HG03521 (cell line): ENCODE data around the gene CEP89.
"Not testable (repeated sequence)": the region's sequence is repeated elsewhere in the genome, so short reads cannot be mapped to it uniquely, and the experiment has no call there.

Experiments used
- ATAC-seq: cut with Tn5 transposase; IDR thresholded peaks from one replicate; pipeline ENCODE4 v1.9.1; 2021; ENCODE audit warnings: mild to moderate bottlenecking, moderate library complexity; ENCODE audit not compliant: unreplicated experiment

Gene CEP89

DNA sequence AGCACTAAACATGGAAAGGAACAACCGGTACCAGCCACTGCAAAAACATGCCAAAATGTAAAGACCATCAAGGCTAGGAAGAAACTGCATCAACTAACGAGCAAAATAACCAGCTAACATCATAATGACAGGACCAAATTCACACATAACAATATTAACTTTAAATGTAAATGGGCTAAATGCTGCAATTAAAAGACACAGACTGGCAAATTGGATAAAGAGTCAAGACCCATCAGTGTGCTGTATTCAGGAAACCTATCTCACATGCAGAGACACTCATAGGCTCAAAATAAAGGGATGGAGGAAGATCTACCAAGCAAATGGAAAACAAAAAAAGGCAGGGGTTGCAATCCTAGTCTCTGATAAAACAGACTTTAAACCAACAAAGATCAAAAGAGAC is 123.7 kb downstream of the CEP89 start:
- ATAC-seq = not testable (repeated sequence)

DNA sequence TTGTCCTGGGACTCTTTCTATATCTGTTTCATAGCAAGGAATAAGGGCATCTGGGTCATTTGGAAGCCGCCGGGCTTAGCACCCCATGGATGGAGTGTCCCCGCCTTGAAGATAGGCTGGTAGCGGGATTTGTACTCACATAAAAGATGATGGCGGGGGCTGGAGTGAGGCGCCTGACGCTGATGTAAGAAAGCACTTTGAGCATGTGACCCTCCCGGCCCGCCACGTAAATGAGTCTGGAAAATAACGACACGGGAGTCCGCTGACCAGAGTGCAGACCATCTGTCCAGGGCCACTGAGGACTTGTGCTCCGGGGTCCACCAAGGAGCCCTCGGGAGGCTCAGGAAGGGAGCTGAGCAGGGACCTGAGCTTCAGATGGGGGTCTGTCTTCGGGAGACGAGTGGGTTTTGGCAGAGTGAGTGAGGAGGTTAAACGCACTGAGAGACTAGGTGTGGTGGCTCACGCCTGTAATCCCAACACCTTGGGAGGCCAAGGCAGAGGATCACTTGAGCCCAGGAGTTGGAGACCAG is 128.0 kb downstream of the CEP89 start:
- ATAC-seq = no peak

DNA sequence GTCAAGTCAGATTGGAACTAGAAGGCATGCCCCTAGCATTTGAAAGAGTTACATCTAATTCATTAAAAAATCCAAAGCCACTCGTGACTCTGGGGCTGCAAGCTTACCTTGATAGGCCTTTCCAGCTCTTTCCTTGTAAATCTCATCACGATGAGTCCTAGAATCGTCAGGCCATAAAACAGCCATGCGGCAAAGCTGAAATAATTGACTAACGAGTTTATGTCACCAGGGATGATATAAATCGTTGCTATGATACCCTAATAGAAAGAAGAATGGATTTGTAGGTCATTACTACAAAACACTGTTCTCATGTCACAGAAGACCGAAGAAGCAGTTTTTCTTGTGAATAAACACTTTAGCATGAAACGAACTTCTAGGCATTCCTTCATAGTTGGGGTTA is 129.7 kb downstream of the CEP89 start:
- ATAC-seq = no peak

DNA sequence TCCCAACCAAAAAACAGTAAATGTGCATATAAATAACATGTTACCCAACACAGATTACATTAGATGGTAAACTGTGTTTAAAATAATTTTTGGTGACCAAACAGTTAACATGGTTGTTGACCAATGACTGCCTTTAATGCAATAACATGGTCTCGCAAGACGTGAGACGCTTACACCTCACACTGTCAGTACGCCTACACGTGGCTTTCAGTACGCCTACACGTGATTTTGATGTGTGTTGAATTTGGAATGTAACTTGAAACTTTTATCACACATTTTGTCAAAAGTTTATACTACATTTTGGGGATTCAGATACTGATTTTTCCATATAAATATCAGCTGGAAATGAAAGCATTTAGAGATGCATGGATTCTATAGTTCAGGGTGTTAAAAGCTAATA is 134.2 kb downstream of the CEP89 start:
- ATAC-seq = no peak

DNA sequence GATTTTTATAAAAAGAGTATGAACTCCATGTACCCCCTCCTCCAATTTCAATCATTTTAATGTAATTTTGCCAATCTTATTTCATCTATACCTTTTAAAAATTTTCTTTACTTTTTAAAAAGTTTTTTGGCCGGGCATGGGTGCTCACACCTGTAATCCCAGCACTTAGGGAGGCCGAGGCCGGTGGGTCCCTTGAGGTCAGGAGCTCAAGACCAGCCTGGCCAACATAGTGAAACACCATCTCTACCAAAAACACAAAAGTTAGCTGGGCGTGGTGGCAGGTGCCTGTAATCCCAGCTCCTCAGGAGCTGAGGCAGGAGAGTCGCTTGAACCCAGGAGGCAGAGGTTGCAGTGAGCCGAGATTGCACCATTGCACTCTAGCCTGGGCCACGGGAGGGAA is 138.4 kb downstream of the CEP89 start:
- ATAC-seq = not testable (repeated sequence)

DNA sequence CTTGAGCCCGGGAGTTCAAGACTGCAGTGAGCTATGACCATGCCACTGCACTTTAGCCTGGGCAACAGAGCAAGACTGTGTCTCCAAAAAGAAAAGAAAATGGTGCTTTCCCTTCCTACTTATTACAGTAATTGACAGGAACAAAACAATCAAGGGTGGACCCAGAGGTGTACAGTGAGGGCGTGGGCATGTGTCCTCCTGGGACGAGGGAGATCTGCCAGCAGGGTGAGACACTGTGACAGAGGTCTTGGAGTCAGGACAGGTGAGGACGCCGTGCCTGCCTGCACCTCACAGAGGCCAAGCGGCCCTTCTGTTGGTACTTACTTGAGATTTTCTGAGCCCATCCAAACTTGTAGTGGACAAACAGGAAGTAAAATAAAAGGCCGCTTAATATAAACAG is 138.9 kb downstream of the CEP89 start:
- ATAC-seq = not testable (repeated sequence)

DNA sequence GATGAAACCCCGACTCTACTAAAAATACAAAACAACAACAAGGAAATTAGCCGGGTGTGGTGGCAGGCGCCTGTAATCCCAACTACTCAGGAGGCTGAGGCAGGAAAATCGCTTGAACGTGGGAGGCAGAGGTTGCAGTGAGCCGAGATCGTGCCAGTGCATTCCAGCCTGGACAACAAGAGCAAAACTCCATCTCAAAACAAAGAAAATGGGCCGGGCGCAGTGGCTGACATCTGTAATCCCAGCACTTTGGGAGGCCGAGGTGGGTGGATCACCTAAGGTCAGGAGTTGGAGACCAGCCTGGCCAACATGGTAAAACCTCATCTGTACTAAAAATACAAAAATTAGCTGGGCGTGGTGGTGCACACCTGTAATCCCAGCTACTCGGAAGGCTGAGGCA is 139.7 kb downstream of the CEP89 start:
- ATAC-seq = not testable (repeated sequence)

DNA sequence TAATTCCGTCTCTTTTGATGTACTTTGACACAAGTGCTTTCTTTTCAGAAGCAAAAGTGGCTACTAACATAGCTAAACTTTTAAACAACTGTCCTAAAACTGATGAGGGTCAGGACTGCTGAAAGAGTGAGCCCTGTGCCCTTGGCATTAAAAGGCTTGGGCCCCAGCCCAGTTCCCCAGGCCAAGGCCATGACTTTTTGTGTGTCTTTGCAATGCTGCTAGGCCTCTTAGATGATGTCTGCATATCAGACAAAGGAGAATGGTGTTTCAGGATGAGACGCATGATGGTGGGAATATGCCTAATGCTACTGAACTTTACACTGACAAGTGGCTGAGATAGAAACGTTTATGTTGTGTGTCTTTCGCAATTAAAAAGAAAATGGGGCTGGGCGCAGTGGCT is 140.1 kb downstream of the CEP89 start:
- no peak for ATAC-seq

DNA sequence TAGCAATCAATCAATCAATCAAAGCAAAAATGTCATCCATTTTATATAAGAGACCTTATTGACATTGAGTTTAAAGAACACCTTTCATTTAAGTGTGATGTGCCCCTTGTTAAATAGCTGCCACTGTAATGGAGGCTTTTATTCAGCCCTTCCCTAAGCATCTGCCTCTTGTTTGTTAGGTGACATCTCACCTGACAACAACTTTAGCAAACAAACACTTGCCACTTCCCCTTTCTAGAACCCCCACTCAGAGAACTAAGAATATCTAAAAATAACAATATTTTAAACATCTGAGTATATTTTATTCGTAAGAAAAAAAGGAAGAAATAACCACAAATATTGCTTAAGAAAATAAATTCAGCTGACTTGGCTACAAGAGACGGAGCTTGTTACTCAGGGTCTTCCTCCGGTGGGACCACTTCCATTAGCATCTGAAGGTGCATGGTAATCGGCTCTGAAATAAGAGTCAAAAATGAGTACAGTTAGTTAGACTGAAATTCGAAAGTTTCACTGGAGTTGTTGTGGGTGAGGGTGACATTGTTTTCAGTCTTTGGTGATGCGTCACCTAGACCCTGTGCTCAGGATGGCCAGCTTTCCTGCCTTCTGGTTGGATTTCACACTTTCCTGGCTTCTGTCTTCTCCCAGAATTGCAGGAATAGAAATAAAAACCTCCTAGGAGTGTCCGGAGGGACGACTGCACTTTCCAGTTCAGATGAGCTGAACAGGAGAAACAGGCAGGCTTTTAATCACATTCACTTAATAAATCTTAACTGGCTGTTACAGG is 141.3 kb downstream of the CEP89 start:
- no peak for ATAC-seq

DNA sequence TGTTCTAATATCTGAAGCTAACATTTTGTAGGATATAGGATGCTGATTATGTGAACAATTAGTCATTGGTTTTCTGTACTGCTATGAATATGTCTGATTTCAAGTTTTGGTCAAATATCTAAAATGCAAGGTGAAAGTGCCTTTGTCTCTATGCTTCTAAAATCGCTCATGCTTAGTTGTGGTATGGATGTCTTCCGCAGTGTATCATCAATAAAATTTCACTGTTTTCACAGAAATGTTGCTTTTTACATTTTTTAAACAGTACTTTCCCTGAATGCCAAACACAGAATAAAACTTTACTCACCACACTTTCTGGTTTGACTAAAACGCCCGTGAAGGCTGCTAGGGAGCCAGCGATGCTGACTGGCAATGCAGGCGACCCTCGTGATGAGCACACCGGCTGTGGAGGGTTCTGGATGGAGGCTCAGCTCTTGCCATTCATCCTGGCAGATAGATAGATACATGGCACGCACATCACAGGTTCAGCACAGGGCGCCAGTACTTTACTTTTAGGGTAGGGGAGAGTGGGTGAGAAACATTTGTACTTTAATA is 142.3 kb downstream of the CEP89 start:
- ATAC-seq = no peak

DNA sequence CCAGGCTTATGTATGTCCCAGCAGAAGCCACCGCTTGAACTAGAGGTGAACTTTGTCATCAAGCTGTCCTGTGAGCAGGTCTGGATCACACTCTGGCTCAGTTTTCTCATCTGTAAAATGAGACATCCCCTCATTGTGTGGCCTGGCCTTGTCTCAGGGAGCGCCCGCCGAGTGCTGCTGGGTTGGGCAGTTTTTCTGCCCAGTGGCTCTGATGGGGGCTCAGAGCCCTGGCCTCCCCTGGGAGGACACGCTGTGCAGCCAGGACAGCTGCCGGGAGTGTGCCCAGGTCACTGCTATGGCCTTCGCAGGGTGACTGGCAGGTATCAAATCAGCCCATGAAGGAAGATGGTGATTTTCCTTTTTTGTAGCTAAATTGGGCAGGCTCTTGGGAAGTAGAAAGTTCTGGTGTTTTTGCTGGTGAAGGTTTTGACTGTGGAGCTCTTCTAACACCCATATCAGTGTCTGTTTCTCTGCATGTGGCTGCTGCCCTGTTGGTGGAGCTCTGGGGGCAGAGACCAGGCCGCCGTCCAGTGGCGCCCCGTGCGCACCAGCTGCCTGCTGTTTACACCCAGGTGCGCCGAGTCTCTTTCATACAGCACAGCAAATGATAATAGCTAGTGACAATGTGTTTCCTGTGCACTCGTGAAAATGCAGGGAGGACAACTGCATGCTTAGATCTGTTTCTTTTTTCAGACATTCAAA is 143.0 kb downstream of the CEP89 start:
- no peak for ATAC-seq

DNA sequence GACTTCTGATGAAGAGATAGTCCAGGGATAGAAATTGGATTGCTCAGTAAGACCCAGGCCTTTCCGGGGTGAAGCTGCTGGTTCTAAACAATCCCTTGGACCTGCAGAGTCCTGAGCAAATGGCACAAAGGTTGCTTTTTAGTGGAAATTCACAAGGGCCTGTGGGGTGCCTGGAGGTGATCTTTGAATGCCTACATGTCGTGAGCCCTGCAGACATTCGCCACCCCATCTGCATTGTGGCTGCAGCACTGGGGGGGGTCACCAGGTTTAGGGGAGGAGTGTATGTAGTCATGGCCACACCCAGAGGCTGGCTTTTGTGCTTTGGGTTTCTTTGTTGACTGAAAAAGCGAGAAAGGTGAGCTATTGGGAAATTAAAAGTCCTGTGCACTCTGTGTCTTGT is 143.6 kb downstream of the CEP89 start:
- no peak for ATAC-seq
